IPS DF 4.7 (cell line): ENCODE measurements around the gene CARD10.
"Not testable (repeated sequence)": the region's sequence is repeated elsewhere in the genome, so short reads cannot be mapped to it uniquely, and the experiment has no call there.

Source experiments
- DNase-seq: peaks from one replicate; pipeline ENCODE4 v3.0.0-alpha.2; 2013; ENCODE audit warnings: low spot score; ENCODE audit errors: extremely low read depth

CARD10 gene

GRCh38 chr22:37529652-37530345 lies 10.6 kb upstream of the CARD10 start:
- no peak for DNase-seq

- not testable (repeated sequence) for DNase-seq
Measured at GRCh38 chr22:37527952-37528351, 8.7 kb upstream of the CARD10 start.

- DNase-seq = not testable (repeated sequence)
Measured at GRCh38 chr22:37527081-37527752, 8.0 kb upstream of the CARD10 start.

- DNase-seq = no peak
Measured at GRCh38 chr22:37526376-37526775, 7.2 kb upstream of the CARD10 start.

- DNase-seq = no peak
Measured at GRCh38 chr22:37525746-37526350, 6.6 kb upstream of the CARD10 start.

- DNase-seq = no peak
Measured at GRCh38 chr22:37525073-37525745, 6.0 kb upstream of the CARD10 start.

- no peak for DNase-seq
Measured at GRCh38 chr22:37522482-37522881, 3.3 kb upstream of the CARD10 start.

GRCh38 chr22:37521236-37521739 lies 2.1 kb upstream of the CARD10 start:
- no peak for DNase-seq

- DNase-seq = no peak
Measured at GRCh38 chr22:37520776-37521191, 1.6 kb upstream of the CARD10 start.

- DNase-seq = no peak
Measured at GRCh38 chr22:37518509-37519267, 527 bp downstream of the CARD10 start.

GRCh38 chr22:37517826-37518450 lies 1.3 kb downstream of the CARD10 start:
- no peak for DNase-seq

GRCh38 chr22:37516456-37516855 lies 2.8 kb downstream of the CARD10 start:
- DNase-seq = no peak

- DNase-seq = no peak
Measured at GRCh38 chr22:37515901-37516300, 3.3 kb downstream of the CARD10 start.

GRCh38 chr22:37514526-37515051 lies 4.6 kb downstream of the CARD10 start:
- DNase-seq = no peak

GRCh38 chr22:37511395-37512104 lies 7.7 kb downstream of the CARD10 start:
- no peak for DNase-seq

GRCh38 chr22:37510091-37510490 lies 9.1 kb downstream of the CARD10 start:
- no peak for DNase-seq

- no peak for DNase-seq
Measured at GRCh38 chr22:37509059-37509860, 10.0 kb downstream of the CARD10 start.

- no peak for DNase-seq
Measured at GRCh38 chr22:37508431-37508992, 10.7 kb downstream of the CARD10 start.

GRCh38 chr22:37507731-37508130 lies 11.5 kb downstream of the CARD10 start:
- no peak for DNase-seq
